ENCODE data around the gene CHRM5. TPM values are rescaled to one million over a fixed set of nuclear protein-coding genes. Genes with fewer than 3 reads are reported as not detected.

The CHRM5 gene
- total RNA-seq, 1 donor from 2014 or later, result not detected

GRCh38 chr15:33934921-33935320, 33.4 kb upstream of the CHRM5 start:
- DNase-seq, result no peak
- no peaks in the 10 kb centered on the region for H3K4me1 Mint-ChIP-seq (ENCODE audit: low read depth, unreplicated experiment)
- H3K4me3 Mint-ChIP-seq (ENCODE audit: unreplicated experiment), result no peak overlapping the region
- no peak overlapping the region for H3K27ac Mint-ChIP-seq (ENCODE audit: unreplicated experiment)
- no peaks in the 10 kb centered on the region for H3K27me3 Mint-ChIP-seq (ENCODE audit: unreplicated experiment)
- no peaks in the 10 kb centered on the region for H3K9me3 Mint-ChIP-seq (ENCODE audit: unreplicated experiment)
- TF ChIP-seq CTCF (IDR thresholded peaks at IDR 0.05; ENCODE audit: partially characterized antibody, unreplicated experiment), result no peak
- H3K36me3 Mint-ChIP-seq (ENCODE audit: unreplicated experiment), result no peaks in the 10 kb centered on the region

GRCh38 chr15:33941279-33942063, 26.8 kb upstream of the CHRM5 start:
- Mint-ChIP-seq H3K27me3 (ENCODE audit: unreplicated experiment) (no peaks in the 10 kb centered on the region), H3K36me3 (ENCODE audit: unreplicated experiment) (no peaks in the 10 kb centered on the region), H3K27ac (ENCODE audit: unreplicated experiment) (no peak overlapping the region), H3K4me3 (ENCODE audit: unreplicated experiment) (no peak overlapping the region), H3K9me3 (ENCODE audit: unreplicated experiment) (peaks cover 3% of the 10 kb centered on the region), H3K4me1 (ENCODE audit: low read depth, unreplicated experiment) (no peaks in the 10 kb centered on the region)
- DNase-seq, result no peak
- TF ChIP-seq CTCF (IDR thresholded peaks at IDR 0.05; ENCODE audit: partially characterized antibody, unreplicated experiment), result no peak

GRCh38 chr15:33946152-33946551, 22.1 kb upstream of the CHRM5 start:
- H3K36me3 Mint-ChIP-seq (ENCODE audit: unreplicated experiment), result no peaks in the 10 kb centered on the region

GRCh38 chr15:33955945-33956344, 12.4 kb upstream of the CHRM5 start:
- Mint-ChIP-seq H3K4me1 (ENCODE audit: low read depth, unreplicated experiment) (peaks cover 12% of the 10 kb centered on the region), H3K27ac (ENCODE audit: unreplicated experiment) (peak overlapping the region; percentile 66), H3K27me3 (ENCODE audit: unreplicated experiment) (peaks cover 2% of the 10 kb centered on the region), H3K36me3 (ENCODE audit: unreplicated experiment) (no peaks in the 10 kb centered on the region), H3K4me3 (ENCODE audit: unreplicated experiment) (peak overlapping the region; percentile 17), H3K9me3 (ENCODE audit: unreplicated experiment) (no peaks in the 10 kb centered on the region)
- no peak for TF ChIP-seq CTCF (IDR thresholded peaks at IDR 0.05; ENCODE audit: partially characterized antibody, unreplicated experiment)
- DNase-seq, result peak; percentile 54

More at GRCh38 chr15:33946152-33946551, 22.1 kb upstream of the CHRM5 start:
- Mint-ChIP-seq H3K4me3 (ENCODE audit: unreplicated experiment) (no peak overlapping the region), H3K27ac (ENCODE audit: unreplicated experiment) (no peak overlapping the region), H3K27me3 (ENCODE audit: unreplicated experiment) (no peaks in the 10 kb centered on the region), H3K9me3 (ENCODE audit: unreplicated experiment) (peaks cover 3% of the 10 kb centered on the region), H3K4me1 (ENCODE audit: low read depth, unreplicated experiment) (no peaks in the 10 kb centered on the region)
- no peak for TF ChIP-seq CTCF (IDR thresholded peaks at IDR 0.05; ENCODE audit: partially characterized antibody, unreplicated experiment)
- DNase-seq, result no peak

GRCh38 chr15:33956397-33956796, 11.9 kb upstream of the CHRM5 start:
- peak overlapping the region; percentile 66 for H3K27ac Mint-ChIP-seq (ENCODE audit: unreplicated experiment)
- no peaks in the 10 kb centered on the region for H3K9me3 Mint-ChIP-seq (ENCODE audit: unreplicated experiment)
- peak overlapping the region; percentile 17 for H3K4me3 Mint-ChIP-seq (ENCODE audit: unreplicated experiment)
- peaks cover 2% of the 10 kb centered on the region for H3K27me3 Mint-ChIP-seq (ENCODE audit: unreplicated experiment)
- DNase-seq, result no peak
- peaks cover 12% of the 10 kb centered on the region for H3K4me1 Mint-ChIP-seq (ENCODE audit: low read depth, unreplicated experiment)
- no peak for TF ChIP-seq CTCF (IDR thresholded peaks at IDR 0.05; ENCODE audit: partially characterized antibody, unreplicated experiment)
- no peaks in the 10 kb centered on the region for H3K36me3 Mint-ChIP-seq (ENCODE audit: unreplicated experiment)
